Glomerular visceral epithelial cell (primary cell): ENCODE results near the gene TAF1D.
"Not testable (repeated sequence)": the region's sequence is repeated elsewhere in the genome, so short reads cannot be mapped to it uniquely, and the experiment has no call there.

Experiments used
- DNase-seq: peaks from one replicate; pipeline ENCODE4 v3.0.0-alpha.2; 2016; ENCODE audit errors: extremely low spot score

Gene TAF1D

DNA sequence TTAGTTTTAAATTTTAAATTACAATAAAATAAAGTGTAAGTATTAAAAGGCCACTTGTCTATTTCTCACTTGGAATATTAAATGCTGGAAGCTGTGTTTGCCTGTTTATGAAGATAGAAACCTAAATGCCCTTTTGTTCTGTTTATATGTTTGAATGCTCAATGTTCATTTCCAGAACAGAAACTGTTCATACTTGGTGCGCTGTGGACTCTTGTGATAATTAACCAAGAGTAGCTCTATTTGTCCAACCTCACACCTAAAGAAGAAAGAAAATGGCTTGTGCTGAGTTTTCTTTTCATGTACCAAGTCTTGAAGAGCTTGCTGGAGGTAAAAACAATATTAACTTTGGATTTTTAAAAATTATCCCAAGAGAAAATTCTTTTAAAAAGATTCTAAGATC, 5.8 kb upstream of the TAF1D start:
- no peak for DNase-seq

DNA sequence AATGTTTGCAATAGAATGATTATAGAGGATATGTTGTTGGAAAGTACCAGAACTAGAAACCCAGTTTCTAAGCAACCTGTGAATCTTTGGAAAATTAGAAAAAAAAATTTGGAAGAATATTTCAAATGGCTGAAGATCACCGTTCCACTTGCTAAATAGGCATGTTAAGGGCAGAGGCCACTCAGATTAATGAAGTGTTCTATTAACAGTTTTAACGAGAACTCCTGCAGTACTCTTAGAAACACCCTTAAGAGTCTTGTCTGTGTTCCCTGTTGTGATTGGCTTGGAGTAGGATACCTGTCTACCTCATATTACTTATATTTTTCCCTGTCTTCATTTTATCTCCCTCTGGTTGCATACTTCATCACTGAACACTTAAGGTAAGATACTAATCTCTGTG, 4.8 kb upstream of the TAF1D start:
- no peak for DNase-seq

DNA sequence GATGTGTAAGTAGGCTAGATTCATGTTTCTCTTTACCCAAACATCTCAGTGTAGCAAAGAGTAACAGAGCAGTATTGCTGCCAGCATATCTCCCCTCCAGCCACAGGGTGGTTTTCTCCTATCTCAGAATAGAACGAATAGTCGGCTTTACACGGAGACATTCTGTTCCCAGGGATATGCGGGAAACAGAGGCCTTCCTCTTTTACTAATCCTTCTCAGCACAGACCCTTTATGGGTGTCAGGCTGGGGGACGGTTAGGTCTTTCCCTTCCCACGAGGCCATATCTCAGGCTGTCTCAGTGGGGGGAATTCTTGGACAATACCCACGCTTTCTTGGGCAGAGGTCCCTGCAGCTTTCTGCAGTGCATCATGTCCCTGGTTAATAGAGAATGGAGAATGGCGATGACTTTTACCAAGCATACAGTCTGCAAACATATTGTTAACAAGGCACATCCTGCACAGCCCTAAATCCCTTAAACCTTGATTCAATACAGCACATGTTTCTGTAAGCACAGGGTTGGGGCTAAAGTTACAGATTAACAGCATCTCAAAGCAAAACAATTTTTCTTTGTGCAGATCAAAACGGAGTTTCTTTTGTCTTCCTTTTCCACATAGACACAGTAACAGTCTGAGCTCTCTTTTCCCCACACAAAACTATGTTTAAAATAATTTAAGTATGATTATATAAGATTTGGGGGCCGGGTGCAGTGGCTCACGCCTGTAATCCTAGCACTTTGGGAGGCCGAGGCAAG, 3.9 kb upstream of the TAF1D start:
- DNase-seq = not testable (repeated sequence)

DNA sequence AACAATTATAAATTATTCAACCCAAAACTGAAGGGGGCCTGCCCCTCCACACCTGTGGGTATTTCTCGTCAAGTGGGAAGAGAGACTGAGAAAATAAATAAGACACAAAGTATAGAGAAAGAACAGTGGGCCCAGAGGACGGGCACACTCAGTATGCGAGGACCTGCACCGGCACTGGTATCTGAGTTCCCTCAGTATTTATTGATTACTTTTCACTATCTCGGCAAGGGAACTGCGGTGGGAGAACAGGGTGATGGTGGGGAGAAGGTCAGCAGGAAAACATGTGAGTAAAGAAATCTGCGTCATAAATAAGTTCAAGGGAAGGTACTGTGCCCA, 3.3 kb upstream of the TAF1D start:
- DNase-seq = no peak

DNA sequence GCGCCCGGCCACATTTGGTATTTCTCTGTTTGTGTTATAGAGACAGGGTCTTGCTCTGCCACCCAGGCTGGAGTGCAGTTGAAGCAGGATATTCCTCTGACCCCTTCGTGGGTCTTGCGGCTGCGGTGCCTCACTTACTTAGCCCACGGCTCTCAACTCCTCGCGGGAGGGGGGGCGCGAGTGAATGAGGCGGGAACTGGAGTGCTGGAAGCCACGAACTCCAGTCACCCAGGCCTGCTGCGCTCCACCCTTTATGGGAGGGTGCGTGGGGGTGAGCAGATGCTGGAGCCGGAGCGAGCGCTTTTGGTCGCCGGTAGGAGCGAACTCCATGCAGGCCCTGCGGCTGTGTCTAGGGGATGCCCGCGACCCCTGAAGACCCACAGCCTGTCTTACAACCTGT, 2.0 kb upstream of the TAF1D start:
- DNase-seq = no peak

DNA sequence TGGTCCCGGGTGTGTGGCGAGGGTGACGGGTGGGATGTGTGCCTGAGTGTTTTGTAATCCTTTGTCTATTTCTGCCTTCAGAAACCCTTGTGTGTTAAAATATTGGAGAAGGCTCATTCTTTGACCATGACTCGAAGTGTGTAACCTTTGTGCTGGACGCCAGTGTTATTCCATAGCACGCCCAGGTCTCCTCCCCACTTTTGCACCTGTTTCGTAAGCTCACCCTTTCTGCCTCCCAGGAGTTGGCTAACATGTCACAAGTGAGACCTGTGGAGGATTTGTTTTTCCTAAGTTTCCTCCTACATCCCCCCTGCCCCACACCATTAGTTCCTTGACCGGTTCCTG, 559 bp upstream of the TAF1D start:
- DNase-seq = peak; percentile 63

DNA sequence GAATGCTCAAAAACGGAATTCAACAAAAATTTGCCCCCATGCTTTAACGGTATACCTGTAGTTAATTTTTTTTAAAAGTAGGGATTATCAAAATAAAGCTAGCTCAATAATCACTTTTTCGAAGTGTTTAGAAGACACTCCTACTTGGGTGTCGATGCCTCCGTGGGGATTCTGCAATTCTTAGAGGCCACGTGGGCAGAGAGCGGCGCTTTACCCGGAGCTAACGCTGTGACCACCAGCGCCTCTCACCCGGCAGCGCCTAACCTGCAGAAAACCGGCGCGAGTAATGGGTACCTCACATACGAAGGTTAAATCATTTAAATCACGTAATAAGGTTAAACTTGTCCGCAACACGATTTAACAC, 583 bp downstream of the TAF1D start:
- peak; percentile 62 for DNase-seq

DNA sequence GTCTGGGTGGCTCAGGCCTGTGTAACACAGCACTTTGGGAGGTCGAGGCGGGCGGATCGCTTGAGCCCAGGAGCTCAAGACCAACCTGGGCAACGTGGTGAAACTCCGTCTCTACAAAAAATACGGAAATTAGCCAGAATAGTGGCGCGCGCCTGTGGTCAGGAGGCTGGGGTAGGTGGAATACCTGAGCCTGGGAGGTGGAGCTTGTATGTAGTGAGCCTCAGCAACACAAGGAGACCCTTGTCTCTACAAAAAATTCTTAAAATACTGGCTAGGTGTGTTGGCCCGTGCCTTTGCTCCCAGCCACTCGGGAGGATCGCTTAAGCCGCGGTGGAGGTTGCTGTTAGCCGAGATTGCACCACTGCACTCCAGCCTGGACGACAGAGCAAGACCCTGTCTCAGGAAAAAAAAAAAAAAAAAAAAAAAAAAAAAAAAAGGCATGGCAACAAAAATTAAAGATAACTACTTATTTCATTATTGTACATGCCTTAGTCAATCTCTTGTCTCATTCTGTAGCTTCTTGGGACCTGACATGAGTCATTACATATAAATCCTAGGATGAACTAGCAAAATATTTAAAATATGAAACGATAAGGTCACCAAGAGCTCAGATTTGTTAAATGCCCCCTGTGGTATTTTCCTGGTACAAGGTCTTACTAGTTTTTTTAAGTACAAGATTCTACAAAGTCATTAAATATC, 1.1 kb downstream of the TAF1D start:
- DNase-seq = peak; percentile 50

DNA sequence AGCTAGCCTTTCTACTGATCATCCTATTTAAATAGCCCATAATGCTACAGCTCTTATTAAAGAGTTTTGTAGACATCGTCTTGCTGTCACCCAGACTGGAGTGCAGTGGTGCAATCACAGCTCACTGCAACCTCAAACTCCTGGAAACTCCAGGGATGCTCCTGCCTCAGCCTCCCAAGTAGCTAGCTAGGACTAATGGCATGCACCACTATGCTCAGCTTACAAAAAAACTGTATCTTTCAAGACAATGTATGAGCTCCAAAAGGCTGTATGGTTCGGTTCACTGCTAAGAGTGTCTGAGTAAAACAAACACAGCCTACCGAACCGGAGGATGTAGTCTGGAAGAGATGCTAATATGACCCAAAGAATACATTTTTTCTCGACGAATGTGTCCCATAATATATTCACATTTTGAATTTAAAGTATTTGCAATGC, 2.6 kb downstream of the TAF1D start:
- DNase-seq = no peak

DNA sequence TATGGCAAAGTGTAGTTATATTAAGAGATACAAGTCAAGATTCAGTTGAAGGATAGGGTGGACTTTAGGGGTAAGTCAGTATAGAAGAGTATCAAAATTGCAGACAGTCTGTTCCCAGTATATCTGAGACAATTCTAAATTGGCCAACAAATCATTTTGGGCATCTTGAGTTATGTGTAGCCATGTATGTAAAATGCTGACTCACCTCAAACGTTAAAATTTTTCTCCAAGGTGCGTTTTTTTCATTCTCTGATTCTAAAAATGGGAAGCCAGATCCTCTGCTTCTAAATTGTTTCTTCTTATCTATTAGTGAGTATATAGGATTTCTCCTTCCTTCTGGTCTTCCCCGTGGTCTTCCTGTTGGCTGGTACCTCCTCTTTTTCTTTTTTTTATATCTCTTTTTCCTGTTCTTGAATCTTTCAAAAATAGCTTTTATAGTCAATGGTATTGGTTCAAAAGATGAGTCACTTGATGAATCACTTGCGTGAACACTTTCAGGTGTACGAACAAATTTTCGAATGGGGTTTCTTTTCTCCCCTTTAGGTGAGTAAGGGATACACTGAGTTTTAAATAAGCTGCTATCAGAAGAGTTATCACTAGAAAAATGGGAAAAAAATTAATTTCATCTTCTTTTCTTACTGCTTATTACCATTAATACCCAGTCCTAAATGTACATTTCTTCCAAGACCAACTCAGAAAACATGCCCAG, 3.2 kb downstream of the TAF1D start:
- DNase-seq = no peak

DNA sequence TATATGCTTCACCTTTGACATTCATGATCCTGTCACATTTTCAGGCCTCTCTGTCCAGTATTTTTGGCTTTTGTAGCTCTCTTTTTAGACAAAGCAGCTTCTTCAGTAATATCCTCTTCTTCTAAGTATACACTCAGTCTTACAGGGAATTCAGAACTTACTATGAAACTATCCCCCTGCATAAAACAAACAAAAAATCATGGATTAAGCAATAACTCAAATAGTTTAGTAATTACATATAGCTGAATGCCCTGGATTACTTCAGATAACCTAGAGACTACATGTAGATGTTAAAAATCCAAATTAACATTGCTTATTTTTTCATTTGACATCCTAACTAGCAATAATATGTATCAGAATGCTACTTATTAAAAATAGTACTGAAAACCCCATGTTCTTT, 5.2 kb downstream of the TAF1D start:
- no peak for DNase-seq

DNA sequence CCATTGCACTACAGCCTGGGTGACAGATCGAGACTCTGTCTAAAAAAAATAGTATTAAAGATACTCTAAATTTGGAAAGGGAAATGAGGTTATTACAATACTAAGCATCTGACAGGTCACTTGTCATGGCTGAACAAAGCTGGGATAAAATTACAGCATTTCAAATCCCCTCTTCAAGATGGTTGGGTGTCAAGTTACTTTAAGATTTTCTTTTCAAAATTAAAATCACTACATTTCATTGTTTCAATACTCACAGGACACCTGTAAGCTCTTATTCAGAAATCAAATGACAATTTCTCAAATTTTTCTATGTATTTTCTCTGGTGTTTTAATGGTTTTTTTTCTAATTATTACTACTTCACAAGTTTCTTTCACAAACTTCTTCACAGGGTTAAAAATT, 5.7 kb downstream of the TAF1D start:
- no peak for DNase-seq

DNA sequence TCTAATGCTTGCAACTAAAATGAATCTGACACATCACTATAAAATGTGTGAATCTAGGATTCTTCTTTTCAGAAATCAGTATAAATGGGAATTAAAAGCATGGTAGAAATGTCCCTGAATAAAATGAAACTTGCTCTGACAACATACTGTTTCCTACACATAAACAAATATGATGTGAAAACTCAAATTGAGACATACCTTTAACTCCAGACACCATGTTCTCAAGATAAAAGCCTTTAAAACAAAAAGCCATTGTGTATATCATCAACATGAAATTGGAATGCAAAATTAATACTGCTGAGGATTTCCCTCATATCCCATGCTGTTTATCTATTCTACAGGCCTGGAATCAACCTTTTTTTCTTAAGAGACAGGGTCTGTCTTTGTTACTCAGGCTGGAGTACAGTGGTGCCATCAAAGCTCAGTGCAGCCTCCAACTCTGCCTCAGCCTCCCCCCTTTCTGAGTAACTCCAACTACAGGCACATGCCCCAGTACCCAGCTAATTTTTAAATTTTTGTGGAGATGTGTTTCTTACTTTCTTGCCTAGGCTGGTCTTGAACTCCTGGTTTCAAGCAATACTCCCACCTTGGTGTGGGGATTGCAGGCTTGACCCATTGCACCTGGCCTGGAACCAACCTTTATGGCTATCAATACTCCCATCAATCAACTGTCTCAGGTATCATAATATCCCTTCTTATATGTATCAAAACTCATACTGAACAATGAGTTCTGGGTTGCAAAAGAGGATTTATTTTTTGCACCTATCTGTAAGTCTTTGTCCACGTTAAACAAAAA, 6.7 kb downstream of the TAF1D start:
- DNase-seq = no peak

DNA sequence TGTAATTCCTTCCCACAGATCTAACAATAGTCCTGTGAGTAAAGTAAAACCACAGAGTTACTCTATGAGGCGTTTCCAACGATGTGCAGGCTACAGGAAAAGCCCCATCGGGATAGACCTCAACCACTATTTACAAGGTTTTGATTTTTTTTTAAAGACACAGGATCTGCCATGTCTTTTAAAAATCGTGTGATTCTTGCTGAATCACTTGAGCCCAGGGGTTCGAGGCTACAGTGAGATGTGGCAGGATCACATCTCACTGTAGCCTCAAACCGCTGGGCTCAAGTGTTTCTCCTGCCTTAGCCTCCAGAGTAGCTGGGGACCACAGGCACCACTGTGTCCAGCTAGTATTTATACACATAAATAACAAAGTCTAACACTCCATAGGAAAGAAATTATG, 7.8 kb downstream of the TAF1D start:
- DNase-seq = no peak

DNA sequence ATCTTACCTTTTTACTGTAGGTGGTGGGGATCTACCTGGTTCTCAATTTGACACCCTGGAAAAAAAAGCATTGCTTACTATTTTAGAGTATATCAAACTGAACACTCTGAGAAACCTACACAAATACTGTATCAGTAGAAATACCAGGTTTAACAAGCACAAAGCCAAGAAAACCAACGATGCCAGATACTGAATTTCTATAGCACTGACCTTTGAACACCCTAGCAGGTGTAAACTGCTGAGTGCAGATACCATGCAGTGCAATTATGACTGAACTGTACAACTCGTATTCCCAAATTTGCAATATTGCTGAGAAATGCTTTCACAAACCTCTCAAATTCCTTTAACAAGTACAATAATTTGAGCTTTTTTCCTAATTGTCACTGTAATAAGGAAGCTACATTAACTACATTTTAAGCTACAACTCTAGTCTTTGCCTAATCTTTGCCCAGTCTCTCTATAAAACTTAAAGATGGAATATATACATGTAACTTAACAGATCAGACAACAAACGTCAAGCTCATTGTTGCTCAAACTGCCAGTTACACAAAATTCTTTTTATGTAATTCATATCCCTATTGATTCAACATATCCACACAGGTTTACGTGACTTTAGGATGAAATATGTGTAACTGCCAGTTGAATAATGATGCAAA, 8.9 kb downstream of the TAF1D start:
- no peak for DNase-seq

DNA sequence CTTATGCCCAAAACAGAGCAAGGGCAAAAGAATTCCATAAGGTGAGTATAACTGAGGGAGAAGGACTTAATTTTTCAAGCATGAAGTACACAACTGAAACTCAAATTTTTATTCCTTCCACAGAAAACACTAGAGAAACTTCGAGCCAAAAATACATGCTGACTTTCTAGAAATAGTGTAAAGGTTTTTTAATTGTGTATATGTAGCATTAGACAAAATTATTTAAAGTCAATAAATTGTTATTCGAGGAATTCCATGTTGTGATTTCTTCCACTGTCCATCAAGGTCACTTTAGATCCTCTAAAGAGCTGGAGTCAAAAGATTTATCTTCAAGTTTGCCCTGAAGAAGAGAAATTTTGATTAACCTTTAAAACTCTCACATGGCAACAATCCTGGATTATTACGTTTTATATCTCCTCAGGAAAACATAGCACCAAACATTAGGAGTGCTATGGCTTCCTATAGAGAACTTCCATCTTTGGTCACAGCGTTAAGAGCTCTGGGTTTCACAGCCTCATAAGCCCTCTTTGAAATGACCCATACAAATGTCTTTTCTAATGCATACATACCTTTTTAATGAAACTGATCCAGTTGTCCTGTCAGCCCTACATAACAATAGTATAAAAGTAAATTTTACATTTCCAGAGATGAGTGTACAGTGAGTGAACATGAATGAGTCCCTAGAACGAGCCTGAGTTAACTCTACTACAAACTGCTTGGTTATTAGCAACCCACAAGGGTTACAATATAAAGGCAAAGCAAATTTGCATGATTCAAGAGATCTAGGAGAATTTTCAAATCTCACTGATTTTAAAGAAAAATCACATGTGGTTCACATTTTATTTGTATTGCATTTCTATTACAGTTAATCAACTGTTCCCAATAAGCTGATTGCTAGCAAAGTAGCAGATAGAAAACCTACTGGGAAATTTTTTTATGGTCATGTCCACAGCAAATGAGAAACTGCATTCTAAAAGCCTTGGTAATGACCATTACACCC, 10.9 kb downstream of the TAF1D start:
- no peak for DNase-seq

DNA sequence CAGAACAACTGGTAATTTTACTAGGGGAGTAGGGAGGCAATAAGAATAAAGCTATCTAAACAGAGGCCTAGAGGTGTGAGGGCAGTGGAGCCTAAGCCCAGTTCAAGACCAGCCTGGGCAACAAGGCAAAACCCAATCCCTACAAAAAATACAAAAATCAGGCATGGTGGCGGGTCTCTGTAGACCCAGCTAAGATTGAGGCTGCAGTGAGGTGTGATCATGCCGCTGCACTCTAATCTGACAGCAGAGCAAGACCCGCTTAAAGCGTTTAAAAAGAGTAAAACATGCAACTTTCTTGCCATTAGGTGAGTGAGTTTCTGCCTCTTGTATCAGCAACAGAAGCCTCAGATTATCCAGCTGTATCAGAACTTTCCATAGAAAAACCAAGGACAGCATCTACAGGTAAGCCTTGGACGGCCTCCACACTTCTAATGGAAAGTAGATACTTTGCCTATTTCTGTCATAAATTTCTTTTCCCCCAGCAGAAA, 12.1 kb downstream of the TAF1D start:
- no peak for DNase-seq

DNA sequence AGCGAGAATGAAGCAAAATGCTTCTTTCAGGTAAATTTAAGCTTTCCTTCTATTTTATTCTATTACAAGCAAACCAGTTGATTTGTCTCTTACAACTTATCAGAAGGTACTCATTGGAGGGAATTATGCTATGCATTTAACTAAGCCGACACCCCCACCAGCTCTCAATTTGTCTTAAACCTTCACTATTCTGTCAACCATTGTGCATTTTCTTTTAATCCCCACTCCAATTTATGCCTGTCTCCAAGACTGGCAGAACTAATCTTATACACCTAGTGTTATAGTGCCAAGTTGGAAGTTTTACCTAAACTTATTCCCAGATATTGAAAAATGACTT, 12.5 kb downstream of the TAF1D start:
- no peak for DNase-seq

DNA sequence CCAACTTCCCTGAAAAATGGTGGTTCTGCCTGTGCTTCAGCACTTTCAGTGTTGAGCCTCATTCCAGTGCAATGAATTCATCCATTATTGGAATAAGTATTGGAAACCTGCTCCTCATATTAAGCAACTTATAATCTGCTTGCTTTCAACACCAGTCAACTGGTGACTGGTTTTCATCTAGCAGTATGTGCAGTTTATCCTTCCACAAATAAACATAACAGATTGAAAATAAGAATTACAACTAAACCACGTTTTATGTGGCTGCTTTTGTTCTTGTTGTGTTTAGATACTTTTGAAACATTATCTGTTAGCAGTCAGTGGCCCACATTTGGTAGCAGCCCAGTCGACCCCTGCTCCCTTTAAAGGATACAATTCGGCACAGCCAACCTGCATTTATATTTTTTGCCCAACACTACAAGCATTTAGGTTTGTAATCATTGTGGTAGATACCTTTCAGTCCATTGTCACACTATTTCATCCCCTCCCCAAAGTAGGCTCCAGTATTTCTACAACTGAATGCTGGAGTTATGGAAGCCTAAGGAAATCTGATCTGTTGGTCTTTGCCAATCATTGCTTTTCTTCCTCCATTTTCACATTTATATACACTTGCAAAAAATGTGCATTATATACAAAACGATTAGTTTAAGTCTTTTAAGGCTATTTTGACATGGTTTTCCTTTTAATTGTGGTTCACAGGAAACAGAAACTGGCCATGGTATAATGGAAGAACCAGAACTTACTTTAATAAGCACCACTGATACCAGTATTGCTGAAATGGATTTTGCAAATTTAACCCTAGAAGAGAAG, 13.1 kb downstream of the TAF1D start:
- DNase-seq = no peak

DNA sequence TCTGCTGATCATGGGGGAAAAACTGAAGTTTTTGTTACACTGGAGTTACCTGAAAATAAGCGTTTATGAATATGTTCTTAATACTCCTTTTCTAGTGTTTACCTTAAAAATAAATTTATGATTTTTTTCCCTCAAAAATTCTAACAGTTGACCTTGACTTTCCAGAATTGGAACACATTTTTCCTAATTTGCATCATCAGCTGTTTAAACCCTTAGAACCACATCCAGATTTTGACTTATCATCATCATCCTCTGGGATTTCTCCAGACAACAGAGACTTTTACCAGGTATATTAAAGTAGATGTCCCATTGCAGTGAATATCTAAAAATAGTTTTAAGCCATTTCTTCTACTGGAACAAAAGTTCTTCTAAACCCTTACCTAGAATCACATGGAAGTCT, 17.2 kb downstream of the TAF1D start:
- no peak for DNase-seq
